ENCODE results near the gene PDP2. TPM values are rescaled to one million over a fixed set of nuclear protein-coding genes. Genes with fewer than 3 reads are reported as not detected.
A peak's percentile ranks its signal among the peaks of the same experiment; 100 is the strongest.

Gene PDP2
- total and polyA plus RNA-seq, 9 of the 15 experiments (the other 6 are each of a cell fraction or from before 2014, with no cell fraction given), result 2.5 to 24.3 (median 7.2) TPM

- TF ChIP-seq REST (IDR thresholded peaks at IDR 0.05; ENCODE audit: borderline replicate concordance) (peak; percentile 89), REST (CRISPR knock-in tag; IDR thresholded peaks at IDR 0.05; ENCODE audit: low read depth) (no peak), RUNX1 (IDR thresholded peaks at IDR 0.05; ENCODE audit: low read depth) (0 out of 2 replicates have a peak, but pooled peaks have one; percentile 9), ATF3 (IDR thresholded peaks at IDR 0.05) (no peak), ATF3 (CRISPR knock-in tag; conservative IDR thresholded peaks at IDR 0.05) (no peak), TFAP4 (CRISPR knock-in tag; IDR thresholded peaks at IDR 0.05; ENCODE audit: borderline replicate concordance) (peak; percentile 83), STAG1 (CRISPR knock-in tag; IDR thresholded peaks at IDR 0.05; ENCODE audit: borderline replicate concordance) (peak; percentile 65; the same call in 1 of the 2 replicates), RCOR1 (IDR thresholded peaks at IDR 0.05; ENCODE audit: borderline replicate concordance in 1 of 2, low read depth in 2 of 2, low read length in 2 of 2) (peak in 1 of 2 experiments; percentile 55; a peak in 1 of 4 replicates), MAFG (tag; conservative IDR thresholded peaks at IDR 0.05) (no peak), POLR2G (IDR thresholded peaks at IDR 0.05; ENCODE audit: low read depth, low read length) (no peak), DEAF1 (CRISPR knock-in tag; IDR thresholded peaks at IDR 0.05) (peak; percentile 95), E2F6 (IDR thresholded peaks at IDR 0.05; ENCODE audit: borderline replicate concordance in 1 of 2, extremely low read depth in 1 of 2, insufficient read depth in 1 of 2, insufficient read length in 1 of 2, low read depth in 1 of 2, low read length in 1 of 2, poor library complexity in 1 of 2, severe bottlenecking in 1 of 2) (no peak), TCFL5 (CRISPR knock-in tag; conservative IDR thresholded peaks at IDR 0.05) (no peak)
Measured at GRCh38 chr16:66894948-66895688, 14.8 kb downstream of the PDP2 start (continued).

All from K562 (cell line).